VCaP (cell line): ENCODE data around the gene GCHFR.

Source experiments
- H3K27ac ChIP-seq: fragments of 450-650 bp; 2 replicates; pipeline ENCODE4 v1.5.1; 2017
- CTCF ChIP-seq: fragments of 450-650 bp; conservative IDR thresholded peaks from 2 replicates; pipeline ENCODE4 v1.5.1; 2017; ENCODE audit warnings: mild to moderate bottlenecking, moderate library complexity

GCHFR gene

GRCh38 chr15:40803688-40804087 lies 39.8 kb downstream of the GCHFR start:
- H3K27ac ChIP-seq: peak overlapping the region; percentile 72
- no peak; the same call in 1 of the 2 replicates for TF ChIP-seq CTCF

- H3K27ac ChIP-seq: peak overlapping the region; percentile 87
- no peak for TF ChIP-seq CTCF
Measured at GRCh38 chr15:40806672-40807027, 42.8 kb downstream of the GCHFR start.

GRCh38 chr15:40807028-40807887 lies 43.4 kb downstream of the GCHFR start, which contains the start of the genes DNAJC17 and ZFYVE19:
Gene DNAJC17 (minus strand): TSS chr15:40807473. CDS start chr15:40807446, 27 bp downstream.
Gene ZFYVE19 (plus strand): TSS chr15:40807089. CDS start chr15:40807590, 501 bp downstream.
- no peak for TF ChIP-seq CTCF
- H3K27ac ChIP-seq: peak within 1 kb of the TSS; percentile 87

DNA sequence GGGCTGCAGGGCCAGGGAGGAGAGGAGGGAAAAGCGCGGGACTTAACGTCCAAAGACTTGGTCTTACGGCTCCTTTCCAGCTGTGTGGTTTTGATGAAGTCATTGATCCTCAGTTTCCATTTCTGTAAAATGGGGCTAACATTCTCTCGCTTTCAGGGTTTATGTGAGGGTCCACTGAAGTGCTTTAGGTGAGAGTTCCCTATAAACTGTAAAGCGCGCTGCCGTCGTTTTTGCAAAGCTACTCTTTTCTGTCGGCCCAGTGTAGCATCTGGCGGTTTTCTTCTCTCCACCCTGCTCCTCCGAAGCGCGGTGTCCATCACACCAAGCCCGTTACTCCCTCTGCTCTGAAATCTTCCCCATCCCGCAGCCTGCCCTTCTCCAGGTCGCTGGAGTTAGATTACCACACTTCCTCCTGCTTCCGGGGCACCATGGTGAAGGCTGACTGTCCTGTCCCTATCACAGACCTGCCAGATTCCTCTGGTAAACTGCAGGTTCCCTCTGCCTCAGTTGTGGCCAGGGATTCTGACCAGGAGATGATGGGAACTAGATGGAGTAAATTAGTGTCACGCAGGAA lies 44.1 kb downstream of the GCHFR start:
- TF ChIP-seq CTCF: no peak
- H3K27ac ChIP-seq: peak overlapping the region; percentile 87; the same call in 1 of the 2 replicates

DNA sequence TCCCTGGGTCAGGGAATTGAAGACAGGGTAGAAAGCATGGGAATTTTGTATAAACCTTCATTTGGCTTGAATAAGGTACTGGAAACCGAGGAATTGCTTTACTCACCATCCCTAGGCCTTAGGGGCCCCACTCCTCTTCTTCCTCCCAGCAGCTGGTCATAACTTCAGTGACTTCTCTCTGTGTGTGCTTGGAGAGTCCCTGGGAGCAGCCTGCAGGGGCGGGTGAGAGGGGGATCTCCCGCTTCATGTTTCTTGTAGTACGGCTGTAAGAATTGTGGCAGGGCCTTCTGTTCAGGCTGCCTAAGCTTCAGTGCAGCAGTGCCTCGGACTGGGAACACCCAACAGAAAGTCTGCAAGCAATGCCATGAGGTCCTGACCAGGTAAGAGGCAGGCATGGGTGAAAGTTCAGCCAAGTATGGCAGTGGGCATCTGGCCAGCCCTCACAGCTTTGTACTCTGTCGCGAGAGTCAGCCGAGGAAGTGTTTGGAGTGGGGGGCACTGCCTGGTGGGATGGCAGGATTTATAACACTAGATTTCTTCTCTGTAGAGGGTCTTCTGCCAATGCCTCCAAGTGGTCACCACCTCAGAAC lies 45.1 kb downstream of the GCHFR start:
- no peak for TF ChIP-seq CTCF
- no peak overlapping the region for H3K27ac ChIP-seq

DNA sequence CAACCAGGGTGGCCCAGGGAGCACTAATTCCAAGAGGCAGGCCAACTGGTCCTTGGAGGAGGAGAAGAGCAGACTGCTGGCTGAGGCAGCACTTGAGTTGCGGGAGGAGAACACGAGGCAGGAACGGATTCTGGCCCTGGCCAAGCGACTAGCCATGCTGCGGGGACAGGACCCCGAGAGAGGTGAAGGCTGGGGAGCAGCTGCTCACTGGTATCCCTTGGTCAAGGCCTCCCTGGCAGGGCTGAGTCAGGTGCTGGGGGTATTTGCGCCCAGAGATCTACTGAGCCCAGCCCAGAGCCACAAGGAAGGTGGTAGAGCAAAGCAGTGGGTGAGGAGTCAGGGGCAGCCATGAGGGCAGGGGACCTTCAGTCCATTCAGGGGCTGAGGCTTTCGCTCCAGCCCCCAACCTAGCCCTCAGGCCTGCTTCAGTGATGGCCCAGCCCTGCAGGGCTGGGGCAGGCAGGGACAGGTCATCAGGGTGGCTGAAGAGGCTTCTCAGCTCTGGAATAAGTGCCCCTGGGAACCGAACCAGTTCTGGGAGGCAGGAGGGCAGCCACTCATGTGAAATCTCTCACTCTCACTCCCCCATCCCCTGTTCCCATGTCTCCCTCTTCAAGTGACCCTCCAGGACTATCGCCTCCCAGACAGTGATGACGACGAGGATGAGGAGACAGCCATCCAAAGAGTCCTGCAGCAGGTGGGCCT lies 49.0 kb downstream of the GCHFR start:
- no peak overlapping the region for H3K27ac ChIP-seq
- no peak for TF ChIP-seq CTCF
